ENCODE data around the gene ASCL4.

DNA sequence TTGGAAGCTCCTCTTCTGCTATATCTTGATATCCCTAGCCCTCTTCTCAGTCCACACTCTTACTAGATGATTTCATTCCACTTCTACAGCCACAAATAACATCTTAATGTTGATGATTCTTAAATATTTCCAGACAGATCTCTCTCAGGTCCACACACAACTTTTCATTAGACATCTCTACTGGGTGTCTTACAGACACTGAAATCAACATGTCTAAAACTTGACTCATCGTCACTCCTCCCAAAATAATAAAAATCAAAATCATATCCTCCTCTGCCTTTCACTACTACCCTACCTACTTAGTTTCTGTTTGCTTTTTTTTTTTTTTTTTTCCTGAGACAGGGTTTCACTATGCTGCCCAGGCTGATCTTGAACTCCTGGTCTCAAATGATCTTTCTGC is 25.4 kb upstream of the ASCL4 start:
- TF ChIP-seq POLR2A (IDR thresholded peaks at IDR 0.05) (no peak), EP300 (IDR thresholded peaks at IDR 0.05) (no peak)
- TF ChIP-seq, protein P1, sequence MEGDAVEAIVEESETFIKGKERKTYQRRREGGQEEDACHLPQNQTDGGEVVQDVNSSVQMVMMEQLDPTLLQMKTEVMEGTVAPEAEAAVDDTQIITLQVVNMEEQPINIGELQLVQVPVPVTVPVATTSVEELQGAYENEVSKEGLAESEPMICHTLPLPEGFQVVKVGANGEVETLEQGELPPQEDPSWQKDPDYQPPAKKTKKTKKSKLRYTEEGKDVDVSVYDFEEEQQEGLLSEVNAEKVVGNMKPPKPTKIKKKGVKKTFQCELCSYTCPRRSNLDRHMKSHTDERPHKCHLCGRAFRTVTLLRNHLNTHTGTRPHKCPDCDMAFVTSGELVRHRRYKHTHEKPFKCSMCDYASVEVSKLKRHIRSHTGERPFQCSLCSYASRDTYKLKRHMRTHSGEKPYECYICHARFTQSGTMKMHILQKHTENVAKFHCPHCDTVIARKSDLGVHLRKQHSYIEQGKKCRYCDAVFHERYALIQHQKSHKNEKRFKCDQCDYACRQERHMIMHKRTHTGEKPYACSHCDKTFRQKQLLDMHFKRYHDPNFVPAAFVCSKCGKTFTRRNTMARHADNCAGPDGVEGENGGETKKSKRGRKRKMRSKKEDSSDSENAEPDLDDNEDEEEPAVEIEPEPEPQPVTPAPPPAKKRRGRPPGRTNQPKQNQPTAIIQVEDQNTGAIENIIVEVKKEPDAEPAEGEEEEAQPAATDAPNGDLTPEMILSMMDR (IDR thresholded peaks at IDR 0.05) = no peak

Measured in ovary (tissue), 3 donors.